HG03439 (cell line): ENCODE data around the gene EXTL2.
A peak's percentile ranks its signal among the peaks of the same experiment; 100 is the strongest.
"Not testable (repeated sequence)": the region's sequence is repeated elsewhere in the genome, so short reads cannot be mapped to it uniquely, and the experiment has no call there.

Experiments used
- ATAC-seq: cut with Tn5 transposase; IDR thresholded peaks from one replicate; pipeline ENCODE4 v1.9.1; 2021; ENCODE audit warnings: mild to moderate bottlenecking, moderate library complexity; ENCODE audit not compliant: unreplicated experiment

EXTL2 gene

GRCh38 chr1:100903777-100904176 lies 9.1 kb upstream of the EXTL2 start:
- no peak for ATAC-seq

GRCh38 chr1:100902365-100902764 lies 7.7 kb upstream of the EXTL2 start:
- no peak for ATAC-seq

GRCh38 chr1:100896481-100896982 lies 1.9 kb upstream of the EXTL2 start:
- peak; percentile 48 for ATAC-seq

GRCh38 chr1:100895540-100896480 lies 1.2 kb upstream of the EXTL2 start, which contains the start of gene SLC30A7:
Gene SLC30A7, plus strand, starts transcription at chr1:100896090. Its CDS starts 173 bp downstream, at chr1:100896263.
- peak; percentile 80 for ATAC-seq

GRCh38 chr1:100893718-100894117 lies 924 bp downstream of the EXTL2 start:
- no peak for ATAC-seq

GRCh38 chr1:100892554-100892953 lies 2.1 kb downstream of the EXTL2 start:
- ATAC-seq, result no peak

- ATAC-seq, result no peak
These were observed 3.3 kb downstream of the EXTL2 start for GRCh38 chr1:100891380-100891779.

GRCh38 chr1:100889869-100890482 lies 4.7 kb downstream of the EXTL2 start:
- not testable (repeated sequence) for ATAC-seq

GRCh38 chr1:100889007-100889406 lies 5.6 kb downstream of the EXTL2 start:
- ATAC-seq, result not testable (repeated sequence)

GRCh38 chr1:100883963-100884362 lies 10.7 kb downstream of the EXTL2 start:
- no peak for ATAC-seq

GRCh38 chr1:100882698-100883097 lies 11.9 kb downstream of the EXTL2 start:
- ATAC-seq, result no peak

- no peak for ATAC-seq
These were observed 13.0 kb downstream of the EXTL2 start for GRCh38 chr1:100881687-100882086.

- ATAC-seq, result no peak
These were observed 15.2 kb downstream of the EXTL2 start for GRCh38 chr1:100879422-100879821.

- ATAC-seq, result no peak
These were observed 18.4 kb downstream of the EXTL2 start for GRCh38 chr1:100876291-100876690.

GRCh38 chr1:100875228-100875627 lies 19.4 kb downstream of the EXTL2 start:
- ATAC-seq, result no peak

- ATAC-seq, result no peak
These were observed 20.2 kb downstream of the EXTL2 start for GRCh38 chr1:100874433-100874832.

GRCh38 chr1:100869996-100870395 lies 24.6 kb downstream of the EXTL2 start:
- no peak for ATAC-seq

- ATAC-seq, result peak; percentile 51
These were observed 26.2 kb downstream of the EXTL2 start for GRCh38 chr1:100868364-100868995.

GRCh38 chr1:100866901-100867206 lies 27.8 kb downstream of the EXTL2 start:
- no peak for ATAC-seq

GRCh38 chr1:100866041-100866900 lies 28.4 kb downstream of the EXTL2 start:
- no peak for ATAC-seq

- ATAC-seq, result no peak
These were observed 32.1 kb downstream of the EXTL2 start for GRCh38 chr1:100862591-100862990.
